AG09309 (cell line): ENCODE data around the gene RAMP3.

ENCODE experiments used
- DNase-seq: peaks from one replicate; pipeline ENCODE4 v3.0.0-alpha.2; 2010; ENCODE audit warnings: low read depth
- H3K4me3 ChIP-seq: 2 replicates; pipeline ENCODE4 v1.5.1; 2011; ENCODE audit warnings: mild to moderate bottlenecking, low read depth, low read length, moderate library complexity; ENCODE audit not compliant: control insufficient read depth
- TF ChIP-seq, protein P1 (sequence below): IDR thresholded peaks from 2 replicates; pipeline ENCODE4 v1.5.1; 2011; ENCODE audit warnings: mild to moderate bottlenecking, low read depth, low read length, inconsistent platforms; ENCODE audit not compliant: insufficient read depth, control insufficient read depth; ENCODE audit errors: missing control alignments

RAMP3 gene

DNA sequence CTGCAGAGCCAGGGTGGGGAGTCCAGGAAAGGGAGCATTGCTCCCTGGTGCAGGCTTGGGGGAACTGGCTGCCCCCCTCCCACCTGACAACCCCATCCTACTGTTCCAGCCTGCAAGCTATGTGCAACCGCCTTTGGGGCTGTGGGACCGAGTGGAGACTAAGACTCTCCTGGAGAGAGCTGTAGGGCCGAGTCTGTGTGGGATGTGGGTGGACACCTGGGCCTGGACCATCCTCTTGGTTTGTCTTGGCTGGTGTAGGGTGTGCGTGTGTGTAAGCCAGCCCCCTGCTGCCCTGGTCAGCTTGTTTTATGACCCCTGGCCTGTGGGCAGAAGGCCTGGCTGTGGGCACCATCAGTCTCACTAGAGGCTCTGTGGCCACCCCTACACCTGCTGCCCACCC, 1.6 kb upstream of the RAMP3 start:
- TF ChIP-seq, protein P1, sequence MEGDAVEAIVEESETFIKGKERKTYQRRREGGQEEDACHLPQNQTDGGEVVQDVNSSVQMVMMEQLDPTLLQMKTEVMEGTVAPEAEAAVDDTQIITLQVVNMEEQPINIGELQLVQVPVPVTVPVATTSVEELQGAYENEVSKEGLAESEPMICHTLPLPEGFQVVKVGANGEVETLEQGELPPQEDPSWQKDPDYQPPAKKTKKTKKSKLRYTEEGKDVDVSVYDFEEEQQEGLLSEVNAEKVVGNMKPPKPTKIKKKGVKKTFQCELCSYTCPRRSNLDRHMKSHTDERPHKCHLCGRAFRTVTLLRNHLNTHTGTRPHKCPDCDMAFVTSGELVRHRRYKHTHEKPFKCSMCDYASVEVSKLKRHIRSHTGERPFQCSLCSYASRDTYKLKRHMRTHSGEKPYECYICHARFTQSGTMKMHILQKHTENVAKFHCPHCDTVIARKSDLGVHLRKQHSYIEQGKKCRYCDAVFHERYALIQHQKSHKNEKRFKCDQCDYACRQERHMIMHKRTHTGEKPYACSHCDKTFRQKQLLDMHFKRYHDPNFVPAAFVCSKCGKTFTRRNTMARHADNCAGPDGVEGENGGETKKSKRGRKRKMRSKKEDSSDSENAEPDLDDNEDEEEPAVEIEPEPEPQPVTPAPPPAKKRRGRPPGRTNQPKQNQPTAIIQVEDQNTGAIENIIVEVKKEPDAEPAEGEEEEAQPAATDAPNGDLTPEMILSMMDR = no peak
- no peak overlapping the region for H3K4me3 ChIP-seq
- DNase-seq = no peak

DNA sequence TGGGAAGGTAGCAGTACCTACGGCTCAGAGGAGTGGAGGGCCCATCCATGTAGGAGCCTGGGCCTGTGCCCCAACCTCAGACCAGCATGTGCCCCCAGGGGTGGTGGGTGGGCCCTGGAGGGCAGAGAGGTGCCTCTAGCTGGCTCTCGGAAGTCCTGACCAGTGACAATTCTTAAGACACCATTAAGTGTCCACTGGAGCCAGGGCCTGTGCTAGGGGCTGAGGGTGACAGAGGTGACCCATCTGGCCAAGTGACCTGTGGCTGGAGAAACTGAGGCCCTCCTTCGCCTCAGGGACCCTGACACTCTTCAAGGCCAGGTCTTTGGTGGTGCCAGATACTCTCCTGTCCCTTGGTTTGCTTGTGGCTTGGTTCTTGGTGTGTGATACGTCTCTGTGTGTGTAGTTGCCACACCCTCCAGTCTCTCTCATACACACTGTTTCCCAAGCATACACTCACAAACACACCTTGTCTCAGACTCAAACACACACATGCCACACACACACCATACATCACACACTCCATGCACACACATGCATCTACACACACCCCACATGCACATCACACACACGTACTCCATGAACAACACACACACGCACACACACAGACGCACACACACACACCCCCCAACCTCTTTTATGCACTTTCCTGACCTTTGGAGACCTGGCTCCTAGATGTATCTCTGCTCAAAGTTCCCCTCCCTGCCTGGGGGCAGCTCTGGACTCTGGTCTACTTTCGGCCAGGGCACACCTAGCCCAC, 897 bp upstream of the RAMP3 start:
- no peak overlapping the region for H3K4me3 ChIP-seq
- no peak for DNase-seq
- TF ChIP-seq, protein P1 = no peak

DNA sequence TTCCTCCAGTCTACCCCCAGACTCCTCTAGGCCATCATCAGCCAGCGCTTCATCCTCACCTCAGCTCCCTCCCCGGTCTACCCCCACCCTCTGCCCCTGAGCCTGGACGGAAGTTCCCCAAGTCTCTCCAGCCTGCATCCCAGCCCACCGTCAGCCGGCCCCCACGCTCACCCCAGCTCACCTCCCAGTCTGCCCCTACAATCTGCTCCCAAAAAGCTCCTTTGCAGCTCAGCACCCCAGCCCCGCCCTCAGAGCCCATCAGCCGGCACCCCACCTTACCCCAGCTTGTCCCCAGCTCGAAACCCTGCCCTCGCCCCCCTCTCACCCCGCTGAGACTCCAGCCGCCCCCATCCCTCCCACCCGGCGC, 322 bp upstream of the RAMP3 start:
- no peak for DNase-seq
- TF ChIP-seq, protein P1 = no peak
- H3K4me3 ChIP-seq = no peak overlapping the region

DNA sequence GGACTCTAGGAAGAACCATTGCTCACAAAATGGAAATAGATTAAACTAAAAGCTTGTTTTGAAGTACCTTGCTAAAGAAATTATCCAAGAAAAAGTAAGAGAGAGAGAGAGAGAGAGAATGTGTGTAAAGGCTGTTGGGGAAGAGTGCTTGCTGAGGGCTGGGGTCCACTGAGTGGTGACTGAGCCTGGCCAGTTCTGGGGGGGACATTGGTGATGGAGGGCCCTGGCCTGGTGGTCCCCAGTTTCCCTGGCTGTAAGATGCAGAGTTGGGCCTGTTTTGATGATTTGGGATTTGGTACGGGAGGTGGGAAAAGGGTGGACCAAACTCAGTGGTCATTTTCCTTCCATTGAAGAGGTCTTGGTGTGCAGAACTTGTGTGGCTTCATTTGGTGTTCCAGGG, 880 bp downstream of the RAMP3 start:
- TF ChIP-seq, protein P1 = no peak
- no peak overlapping the region for H3K4me3 ChIP-seq
- DNase-seq = no peak

DNA sequence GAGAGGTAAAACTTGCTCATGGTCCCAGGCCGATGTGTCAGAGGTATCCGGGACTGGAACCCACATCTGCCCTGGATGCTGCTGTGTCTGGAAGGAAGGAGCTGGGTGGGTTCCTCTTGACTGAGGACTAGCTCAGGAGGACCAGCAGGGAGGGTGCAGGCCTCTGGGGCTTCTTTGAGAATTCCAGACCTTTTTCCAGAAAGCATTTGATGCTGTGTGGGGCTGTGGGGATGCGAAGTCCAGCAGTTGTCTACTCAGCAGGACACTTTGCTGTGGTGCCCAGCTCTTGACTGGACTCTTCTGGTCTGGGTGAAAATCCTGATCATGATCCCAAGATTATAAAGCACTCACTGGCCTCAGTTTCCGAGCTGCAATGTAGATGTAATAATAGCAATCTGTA, 1.7 kb downstream of the RAMP3 start:
- DNase-seq = no peak
- TF ChIP-seq, protein P1 = no peak
- H3K4me3 ChIP-seq = no peak overlapping the region

DNA sequence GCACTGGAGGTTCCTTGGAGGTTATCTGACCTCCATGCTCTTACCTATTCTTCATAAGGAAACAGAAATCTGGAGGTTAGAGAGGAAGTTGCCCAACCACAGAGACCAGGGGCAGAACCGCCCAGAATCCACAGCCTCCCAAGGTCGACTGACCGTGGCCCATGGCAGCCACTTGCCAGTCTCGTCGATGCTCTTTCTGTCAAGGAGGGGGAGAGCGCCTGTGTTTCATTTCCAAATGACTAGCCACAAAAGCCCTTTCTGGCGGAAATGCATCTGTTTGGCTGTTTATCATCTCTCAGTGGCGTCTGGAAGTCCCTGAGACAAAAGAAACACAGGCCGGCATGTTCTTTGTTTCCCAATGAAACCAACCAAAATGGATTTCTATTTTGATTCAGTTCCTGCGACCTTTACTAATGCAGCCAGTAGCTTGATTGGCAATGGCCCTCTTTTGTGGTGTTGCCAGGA, 2.9 kb downstream of the RAMP3 start:
- H3K4me3 ChIP-seq = no peak overlapping the region
- TF ChIP-seq, protein P1 = no peak

DNA sequence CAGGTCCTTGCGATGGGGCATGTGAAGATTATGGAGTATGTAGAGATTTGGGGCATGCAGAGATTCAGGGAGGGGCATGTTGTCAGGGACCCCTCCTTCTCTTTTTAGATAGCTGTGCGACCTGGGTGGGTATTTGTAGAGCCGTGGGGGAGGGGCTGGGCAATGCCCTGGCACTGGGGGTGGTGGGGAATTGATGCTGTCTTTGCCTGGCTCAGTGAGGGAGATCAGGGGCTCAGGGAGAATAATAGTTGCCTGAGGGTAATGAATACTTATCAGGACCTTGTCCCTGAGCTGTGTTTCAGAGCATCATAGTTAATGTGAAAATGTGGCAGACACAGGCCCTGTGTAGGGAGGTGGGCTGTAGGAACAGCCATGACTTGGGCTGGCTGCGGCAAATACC, 3.5 kb downstream of the RAMP3 start:
- no peak for DNase-seq
- no peak overlapping the region for H3K4me3 ChIP-seq
- TF ChIP-seq, protein P1 = no peak

More for the DNA sequence above, 2.9 kb downstream of the RAMP3 start:
- no peak for DNase-seq
